Fibroblast of lung (primary cell): ENCODE results near the gene PRKAG1. TPM values are rescaled to one million over a fixed set of nuclear protein-coding genes. Genes with fewer than 3 reads are reported as not detected.

ENCODE experiments used
- DNase-seq, 2 donors: peaks; one replicate each; pipeline versions ENCODE4 v3.0.0 to v3.0.0-alpha.2; 2010; ENCODE audit warnings: low read depth in 2 of 2
- H2AFZ ChIP-seq: 2 replicates; pipeline ENCODE4 v1.5.1; 2012; ENCODE audit warnings: low read length, control low read depth, inconsistent platforms
- H3K27ac ChIP-seq: 2 replicates; pipeline ENCODE4 v1.5.1; 2011; ENCODE audit warnings: low read length, control low read depth; ENCODE audit not compliant: insufficient read depth
- H3K27me3 ChIP-seq: 2 replicates; pipeline ENCODE4 v1.5.1; 2011; ENCODE audit warnings: mild to moderate bottlenecking, low read length; ENCODE audit not compliant: control insufficient read depth, insufficient read depth
- H3K36me3 ChIP-seq: 2 replicates; pipeline ENCODE4 v1.5.1; 2011; ENCODE audit warnings: low read length; ENCODE audit not compliant: control insufficient read depth, insufficient read depth
- H3K4me1 ChIP-seq: 2 replicates; pipeline ENCODE4 v1.5.1; 2011; ENCODE audit warnings: low read length; ENCODE audit not compliant: control insufficient read depth, insufficient read depth; ENCODE audit errors: extremely low read depth
- H3K4me2 ChIP-seq: 2 replicates; pipeline ENCODE4 v1.5.1; 2011; ENCODE audit warnings: low read length, control low read depth; ENCODE audit not compliant: insufficient read depth; ENCODE audit errors: extremely low read depth
- H3K4me3 ChIP-seq, 4 experiments: fragments of 200-600 bp in 1 of 4; sonication (generic) in 1 of 4; replicated peaks in 1 of 4; 2 replicates each; pipeline ENCODE4 v1.5.1; 2011 to 2016; ENCODE audit warnings: low read length in 4 of 4, low read depth in 3 of 4, mild to moderate bottlenecking in 3 of 4, control low read depth in 2 of 4, inconsistent platforms in 1 of 4, mixed read lengths in 1 of 4; ENCODE audit not compliant: insufficient read depth in 1 of 4; ENCODE audit errors: control extremely low read depth in 1 of 4
- H3K79me2 ChIP-seq: 2 replicates; pipeline ENCODE4 v1.5.1; 2012; ENCODE audit warnings: mild to moderate bottlenecking, low read length, inconsistent platforms; ENCODE audit not compliant: control insufficient read depth, insufficient read depth
- H3K9ac ChIP-seq: 2 replicates; pipeline ENCODE4 v1.5.1; 2011; ENCODE audit warnings: mild to moderate bottlenecking, low read length, control low read depth; ENCODE audit not compliant: insufficient read depth
- H3K9me3 ChIP-seq: 2 replicates; pipeline ENCODE4 v1.5.1; 2012; ENCODE audit warnings: low read depth, low read length; ENCODE audit not compliant: control insufficient read depth, insufficient read depth
- H4K20me1 ChIP-seq: 2 replicates; pipeline ENCODE4 v1.5.1; 2011; ENCODE audit warnings: low read length; ENCODE audit not compliant: control insufficient read depth, insufficient read depth; ENCODE audit errors: extremely low read depth
- CTCF ChIP-seq, 2 donors: IDR thresholded peaks in 1 of 2; conservative IDR thresholded peaks in 1 of 2; 1 replicate in 1 of 2; 2 replicates in 1 of 2; pipeline ENCODE4 v1.5.1; 2011 to 2012; ENCODE audit warnings: low read length in 2 of 2, control low read depth in 1 of 2, inconsistent platforms in 1 of 2, low read depth in 1 of 2, mild to moderate bottlenecking in 1 of 2
- EZH2 ChIP-seq: IDR thresholded peaks from 2 replicates; pipeline ENCODE4 v1.5.1; 2012; ENCODE audit warnings: low read length, control low read depth, mild to moderate bottlenecking; ENCODE audit errors: missing control alignments
- polyA plus RNA-seq, 2 donors: library from polyadenylated mRNA; depleted of rRNA in 1 of 2; stranded (reverse) in 1 of 2; unstranded in 1 of 2; fragments of >200 nt; gene quantifications; 2 replicates each; pipeline ENCODE4 v1.2.1, GENCODE V29; 2011 to 2012; ENCODE audit warnings: missing spikeins in 1 of 2
- total RNA-seq: library from RNA; depleted of rRNA; stranded (reverse); fragments of >200 nt; gene quantifications from 2 replicates; pipeline ENCODE4 v1.2.1, GENCODE V29; 2014

Gene PRKAG1
- total and polyA plus RNA-seq, 2 donors (not counting 1 experiment from before 2014, with no cell fraction given): 76.5 to 110 TPM

GRCh38 chr12:49020441-49020840, 1.9 kb upstream of the PRKAG1 start:
- Histone ChIP-seq H3K27me3 (no peaks in the 10 kb centered on the region), H3K36me3 (peaks cover 13% of the 10 kb centered on the region), H3K4me3 (no peak overlapping the region), H3K27ac (no peak overlapping the region), H2AFZ (no peak overlapping the region), H3K9ac (no peak overlapping the region), H3K4me2 (no peak overlapping the region), H3K79me2 (peaks cover 15% of the 10 kb centered on the region), H4K20me1 (no peaks in the 10 kb centered on the region), H3K9me3 (no peaks in the 10 kb centered on the region), H3K4me1 (no peaks in the 10 kb centered on the region)
- DNase-seq: no peak
- TF ChIP-seq CTCF (conservative IDR thresholded peaks at IDR 0.05 in 1 of 2, IDR thresholded peaks at IDR 0.05 in 1 of 2; ENCODE audit: low read depth in 1 of 2, low read length in 2 of 2) (no peak), EZH2 (no peak)

GRCh38 chr12:49019443-49020324, 1.1 kb upstream of the PRKAG1 start:
- Histone ChIP-seq H3K9me3 (no peaks in the 10 kb centered on the region), H3K27ac (peak overlapping the region; percentile 96), H3K9ac (no peak overlapping the region), H3K27me3 (no peaks in the 10 kb centered on the region), H3K4me2 (no peak overlapping the region), H3K4me3 (peak overlapping the region in 2 of 4 experiments; percentile 81 to 92), H4K20me1 (no peaks in the 10 kb centered on the region), H3K36me3 (peaks cover 11% of the 10 kb centered on the region), H2AFZ (no peak overlapping the region), H3K79me2 (peaks cover 18% of the 10 kb centered on the region), H3K4me1 (no peaks in the 10 kb centered on the region)
- TF ChIP-seq EZH2 (no peak), CTCF (conservative IDR thresholded peaks at IDR 0.05 in 1 of 2, IDR thresholded peaks at IDR 0.05 in 1 of 2; ENCODE audit: low read depth in 1 of 2, low read length in 2 of 2) (peak; percentile 16 to 52)
- DNase-seq: peak; percentile 32 to 41

- peak overlapping the region; percentile 50 to 92 (median 82) for H3K4me3 ChIP-seq
Measured at GRCh38 chr12:49019120-49019430, 499 bp upstream of the PRKAG1 start.

More at GRCh38 chr12:49019120-49019430, 499 bp upstream of the PRKAG1 start:
- H3K4me1 ChIP-seq: no peaks in the 10 kb centered on the region
- TF ChIP-seq CTCF (conservative IDR thresholded peaks at IDR 0.05 in 1 of 2, IDR thresholded peaks at IDR 0.05 in 1 of 2; ENCODE audit: low read depth in 1 of 2, low read length in 2 of 2) (no peak), EZH2 (no peak)
- H2AFZ ChIP-seq: no peak overlapping the region
- peak overlapping the region; percentile 88 for H3K4me2 ChIP-seq
- peak overlapping the region; percentile 96 for H3K27ac ChIP-seq
- peaks cover 9% of the 10 kb centered on the region for H3K36me3 ChIP-seq
- no peaks in the 10 kb centered on the region for H3K9me3 ChIP-seq
- peak overlapping the region; percentile 80 for H3K9ac ChIP-seq
- H4K20me1 ChIP-seq: no peaks in the 10 kb centered on the region
- H3K79me2 ChIP-seq: peaks cover 20% of the 10 kb centered on the region
- no peaks in the 10 kb centered on the region for H3K27me3 ChIP-seq
- DNase-seq: no peak
